Measurements from ENCODE around the gene PRKCB. TPM values are rescaled to one million over a fixed set of nuclear protein-coding genes. Genes with fewer than 3 reads are reported as not detected.

Gene PRKCB
- total RNA-seq, 1 donor from 2014 or later: 0.69 TPM

DNA sequence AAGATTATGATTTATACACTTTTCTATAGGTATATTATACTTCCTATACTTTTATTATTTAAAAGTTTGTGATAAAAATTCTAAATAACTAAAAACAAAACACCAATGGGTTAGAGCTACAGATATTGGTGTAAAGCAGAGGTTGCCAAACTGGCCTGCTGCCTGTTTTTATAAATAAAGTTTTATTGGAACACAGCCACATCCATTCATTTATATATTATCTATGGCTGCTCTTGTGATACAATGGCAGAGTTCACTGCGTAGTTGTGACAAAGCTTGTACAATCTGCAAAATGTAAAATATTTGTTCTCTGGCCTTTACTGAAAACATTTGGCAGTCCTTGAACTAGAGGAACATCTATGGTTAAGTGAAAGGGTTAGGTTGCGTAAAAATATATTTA is 208.7 kb downstream of the PRKCB start:
- peaks cover 5% of the 10 kb centered on the region for H3K4me1 Mint-ChIP-seq (ENCODE audit: low read depth, unreplicated experiment)
- H3K36me3 Mint-ChIP-seq (ENCODE audit: unreplicated experiment): no peaks in the 10 kb centered on the region
- no peak overlapping the region for H3K4me3 Mint-ChIP-seq (ENCODE audit: unreplicated experiment)
- TF ChIP-seq, protein P1, sequence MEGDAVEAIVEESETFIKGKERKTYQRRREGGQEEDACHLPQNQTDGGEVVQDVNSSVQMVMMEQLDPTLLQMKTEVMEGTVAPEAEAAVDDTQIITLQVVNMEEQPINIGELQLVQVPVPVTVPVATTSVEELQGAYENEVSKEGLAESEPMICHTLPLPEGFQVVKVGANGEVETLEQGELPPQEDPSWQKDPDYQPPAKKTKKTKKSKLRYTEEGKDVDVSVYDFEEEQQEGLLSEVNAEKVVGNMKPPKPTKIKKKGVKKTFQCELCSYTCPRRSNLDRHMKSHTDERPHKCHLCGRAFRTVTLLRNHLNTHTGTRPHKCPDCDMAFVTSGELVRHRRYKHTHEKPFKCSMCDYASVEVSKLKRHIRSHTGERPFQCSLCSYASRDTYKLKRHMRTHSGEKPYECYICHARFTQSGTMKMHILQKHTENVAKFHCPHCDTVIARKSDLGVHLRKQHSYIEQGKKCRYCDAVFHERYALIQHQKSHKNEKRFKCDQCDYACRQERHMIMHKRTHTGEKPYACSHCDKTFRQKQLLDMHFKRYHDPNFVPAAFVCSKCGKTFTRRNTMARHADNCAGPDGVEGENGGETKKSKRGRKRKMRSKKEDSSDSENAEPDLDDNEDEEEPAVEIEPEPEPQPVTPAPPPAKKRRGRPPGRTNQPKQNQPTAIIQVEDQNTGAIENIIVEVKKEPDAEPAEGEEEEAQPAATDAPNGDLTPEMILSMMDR (IDR thresholded peaks at IDR 0.05; ENCODE audit: partially characterized antibody, unreplicated experiment): no peak
- no peak overlapping the region for H3K27ac Mint-ChIP-seq (ENCODE audit: unreplicated experiment)
- no peak for DNase-seq
- H3K27me3 Mint-ChIP-seq (ENCODE audit: unreplicated experiment): no peaks in the 10 kb centered on the region
- no peaks in the 10 kb centered on the region for H3K9me3 Mint-ChIP-seq (ENCODE audit: unreplicated experiment)

DNA sequence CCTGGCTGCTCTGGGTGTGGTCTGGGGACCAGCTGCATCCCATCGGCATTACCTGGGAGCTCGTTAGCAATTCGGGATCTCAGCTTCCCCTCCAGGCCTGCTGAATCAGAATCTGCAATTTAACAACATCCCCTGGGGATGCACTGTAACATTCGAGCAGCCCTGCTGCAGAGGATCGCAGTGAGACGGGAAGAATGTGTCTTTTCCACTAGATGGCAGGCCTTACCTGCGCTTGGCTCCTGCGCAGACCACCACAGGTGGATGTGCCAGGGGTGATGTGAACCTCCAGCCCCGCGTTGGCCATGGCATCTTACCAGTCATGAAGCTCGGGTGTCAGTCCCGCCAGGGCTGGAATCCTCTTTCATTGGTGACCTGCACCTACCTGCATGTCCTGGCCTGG is 209.9 kb downstream of the PRKCB start:
- H3K27me3 Mint-ChIP-seq (ENCODE audit: unreplicated experiment): no peaks in the 10 kb centered on the region
- no peaks in the 10 kb centered on the region for H3K36me3 Mint-ChIP-seq (ENCODE audit: unreplicated experiment)
- H3K4me1 Mint-ChIP-seq (ENCODE audit: low read depth, unreplicated experiment): peaks cover 5% of the 10 kb centered on the region
- no peak overlapping the region for H3K27ac Mint-ChIP-seq (ENCODE audit: unreplicated experiment)
- no peaks in the 10 kb centered on the region for H3K9me3 Mint-ChIP-seq (ENCODE audit: unreplicated experiment)
- H3K4me3 Mint-ChIP-seq (ENCODE audit: unreplicated experiment): no peak overlapping the region
- peak; percentile 65 for DNase-seq
- TF ChIP-seq, protein P1 (IDR thresholded peaks at IDR 0.05; ENCODE audit: partially characterized antibody, unreplicated experiment): peak; percentile 60

DNA sequence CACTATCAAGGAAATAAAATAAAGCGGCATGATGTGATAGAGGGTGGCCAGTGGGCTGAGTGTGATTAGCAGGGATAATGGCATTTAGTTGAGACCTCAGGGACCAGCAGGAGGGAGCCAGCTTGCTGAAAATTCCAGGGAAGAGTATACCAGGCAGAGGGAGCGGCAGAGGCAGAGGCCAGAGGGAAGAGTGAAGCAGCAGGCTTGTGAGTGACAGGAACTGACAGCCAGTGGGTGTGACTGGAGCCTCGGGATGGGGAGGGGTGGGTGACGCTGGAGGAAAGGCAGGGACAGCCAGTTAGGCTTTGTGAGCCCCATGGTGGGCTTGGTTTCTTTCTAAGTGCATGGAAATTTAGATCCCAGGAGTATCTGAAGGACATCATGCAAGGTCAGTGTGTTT is 210.7 kb downstream of the PRKCB start:
- TF ChIP-seq, protein P1 (IDR thresholded peaks at IDR 0.05; ENCODE audit: partially characterized antibody, unreplicated experiment): no peak
- DNase-seq: peak; percentile 62
- peaks cover 5% of the 10 kb centered on the region for H3K4me1 Mint-ChIP-seq (ENCODE audit: low read depth, unreplicated experiment)
- H3K9me3 Mint-ChIP-seq (ENCODE audit: unreplicated experiment): no peaks in the 10 kb centered on the region
- no peaks in the 10 kb centered on the region for H3K36me3 Mint-ChIP-seq (ENCODE audit: unreplicated experiment)
- H3K4me3 Mint-ChIP-seq (ENCODE audit: unreplicated experiment): no peak overlapping the region
- no peak overlapping the region for H3K27ac Mint-ChIP-seq (ENCODE audit: unreplicated experiment)
- H3K27me3 Mint-ChIP-seq (ENCODE audit: unreplicated experiment): peaks cover 2% of the 10 kb centered on the region

DNA sequence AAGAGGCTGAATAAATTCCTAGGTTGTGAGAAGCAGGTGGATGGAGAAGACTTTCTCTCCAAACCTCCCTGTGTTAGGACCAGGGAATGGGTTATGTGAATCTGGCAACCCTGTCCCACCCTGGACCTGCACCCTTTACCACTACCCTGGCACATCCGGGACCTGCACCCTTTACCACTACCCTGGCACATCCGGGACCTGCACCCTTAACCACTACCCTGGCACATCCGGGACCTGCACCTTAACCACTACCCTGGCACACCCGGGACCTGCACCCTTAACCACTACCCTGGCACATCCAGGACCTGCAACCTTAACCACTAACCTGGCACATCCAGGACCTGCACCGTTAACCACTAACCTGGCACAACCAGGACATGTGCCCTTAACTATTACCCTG is 213.3 kb downstream of the PRKCB start:
- TF ChIP-seq, protein P1 (IDR thresholded peaks at IDR 0.05; ENCODE audit: partially characterized antibody, unreplicated experiment): no peak
- peaks cover 5% of the 10 kb centered on the region for H3K4me1 Mint-ChIP-seq (ENCODE audit: low read depth, unreplicated experiment)
- no peak for DNase-seq
- H3K27ac Mint-ChIP-seq (ENCODE audit: unreplicated experiment): no peak overlapping the region
- no peak overlapping the region for H3K4me3 Mint-ChIP-seq (ENCODE audit: unreplicated experiment)
- peaks cover 3% of the 10 kb centered on the region for H3K9me3 Mint-ChIP-seq (ENCODE audit: unreplicated experiment)
- peaks cover 6% of the 10 kb centered on the region for H3K27me3 Mint-ChIP-seq (ENCODE audit: unreplicated experiment)
- no peaks in the 10 kb centered on the region for H3K36me3 Mint-ChIP-seq (ENCODE audit: unreplicated experiment)

DNA sequence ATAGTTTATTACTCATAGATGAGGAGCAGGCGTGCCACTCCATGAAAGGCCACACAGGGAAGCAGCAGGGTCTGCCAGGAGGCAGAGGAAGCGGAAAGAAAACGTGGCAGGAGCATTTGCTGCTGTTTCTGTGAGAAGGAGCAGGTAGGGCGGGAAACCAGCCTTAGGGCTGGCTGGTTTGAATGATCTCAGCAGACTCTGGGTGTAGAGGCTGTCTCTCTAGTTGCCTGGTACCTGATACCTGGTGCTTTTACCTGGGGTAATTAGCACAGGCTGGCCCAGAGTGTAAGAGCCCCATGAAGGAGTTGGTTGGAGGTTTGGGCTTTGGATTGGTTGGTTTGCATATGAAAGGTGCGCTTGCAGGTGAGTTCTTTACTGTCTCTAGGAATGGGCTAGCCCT is 215.3 kb downstream of the PRKCB start:
- H3K9me3 Mint-ChIP-seq (ENCODE audit: unreplicated experiment): peaks cover 3% of the 10 kb centered on the region
- TF ChIP-seq, protein P1 (IDR thresholded peaks at IDR 0.05; ENCODE audit: partially characterized antibody, unreplicated experiment): no peak
- no peaks in the 10 kb centered on the region for H3K36me3 Mint-ChIP-seq (ENCODE audit: unreplicated experiment)
- peaks cover 7% of the 10 kb centered on the region for H3K4me1 Mint-ChIP-seq (ENCODE audit: low read depth, unreplicated experiment)
- no peak overlapping the region for H3K4me3 Mint-ChIP-seq (ENCODE audit: unreplicated experiment)
- peaks cover 6% of the 10 kb centered on the region for H3K27me3 Mint-ChIP-seq (ENCODE audit: unreplicated experiment)
- no peak for DNase-seq
- H3K27ac Mint-ChIP-seq (ENCODE audit: unreplicated experiment): no peak overlapping the region
